Stimulated activated CD8-positive, alpha-beta memory T cell treated with anti-CD3 and anti-CD28 coated beads, Interleukin-12 subunit alpha, Interleukin-12 subunit beta, amount 100 ng/mL, for 4 hours (primary cell): ENCODE measurements around the gene GPC4.
"Not testable (repeated sequence)": the region's sequence is repeated elsewhere in the genome, so short reads cannot be mapped to it uniquely, and the experiment has no call there.

ENCODE experiments used
- DNase-seq: peaks from one replicate; pipeline ENCODE4 v3.0.0-alpha.2; 2020; ENCODE audit warnings: low read depth

The GPC4 gene

GRCh38 chrX:133305348-133305747 lies 109.9 kb downstream of the GPC4 start:
- no peak for DNase-seq

GRCh38 chrX:133302775-133303445 lies 112.4 kb downstream of the GPC4 start:
- DNase-seq: no peak

- no peak for DNase-seq
Observed at GRCh38 chrX:133300591-133300990, 114.7 kb downstream of the GPC4 start.

- DNase-seq: no peak
Observed at GRCh38 chrX:133297284-133297683, 118.0 kb downstream of the GPC4 start.

- no peak for DNase-seq
Observed at GRCh38 chrX:133294126-133294525, 121.2 kb downstream of the GPC4 start.

- no peak for DNase-seq
Observed at GRCh38 chrX:133290076-133290475, 125.2 kb downstream of the GPC4 start.

- DNase-seq: no peak
Observed at GRCh38 chrX:133287860-133288259, 127.4 kb downstream of the GPC4 start.

- DNase-seq: no peak
Observed at GRCh38 chrX:133285341-133285740, 129.9 kb downstream of the GPC4 start.

- DNase-seq: not testable (repeated sequence)
Observed at GRCh38 chrX:133279112-133279730, 136.1 kb downstream of the GPC4 start.

GRCh38 chrX:133273180-133273579 lies 142.1 kb downstream of the GPC4 start:
- no peak for DNase-seq

- no peak for DNase-seq
Observed at GRCh38 chrX:133269168-133269567, 146.1 kb downstream of the GPC4 start.

GRCh38 chrX:133267621-133268020 lies 147.7 kb downstream of the GPC4 start:
- no peak for DNase-seq

GRCh38 chrX:133265331-133265730 lies 150.0 kb downstream of the GPC4 start:
- DNase-seq: no peak

- no peak for DNase-seq
Observed at GRCh38 chrX:133258481-133258880, 156.8 kb downstream of the GPC4 start.

GRCh38 chrX:133254666-133255065 lies 160.6 kb downstream of the GPC4 start:
- no peak for DNase-seq

- DNase-seq: no peak
Observed at GRCh38 chrX:133251204-133251603, 164.1 kb downstream of the GPC4 start.

GRCh38 chrX:133250184-133251100 lies 164.8 kb downstream of the GPC4 start:
- no peak for DNase-seq
